Measurements from ENCODE around the gene SLC4A11.

Gene SLC4A11

GRCh38 chr20:3276680-3277015, 37.7 kb upstream of the SLC4A11 start:
- H3K4me3 ChIP-seq (ENCODE audit: low read length): no peak overlapping the region
- peak; percentile 9 for DNase-seq (ENCODE audit: low read depth)
- peak; percentile 20; the same call in 1 of the 2 replicates for TF ChIP-seq CTCF (conservative IDR thresholded peaks at IDR 0.05; ENCODE audit: low read length)

DNA sequence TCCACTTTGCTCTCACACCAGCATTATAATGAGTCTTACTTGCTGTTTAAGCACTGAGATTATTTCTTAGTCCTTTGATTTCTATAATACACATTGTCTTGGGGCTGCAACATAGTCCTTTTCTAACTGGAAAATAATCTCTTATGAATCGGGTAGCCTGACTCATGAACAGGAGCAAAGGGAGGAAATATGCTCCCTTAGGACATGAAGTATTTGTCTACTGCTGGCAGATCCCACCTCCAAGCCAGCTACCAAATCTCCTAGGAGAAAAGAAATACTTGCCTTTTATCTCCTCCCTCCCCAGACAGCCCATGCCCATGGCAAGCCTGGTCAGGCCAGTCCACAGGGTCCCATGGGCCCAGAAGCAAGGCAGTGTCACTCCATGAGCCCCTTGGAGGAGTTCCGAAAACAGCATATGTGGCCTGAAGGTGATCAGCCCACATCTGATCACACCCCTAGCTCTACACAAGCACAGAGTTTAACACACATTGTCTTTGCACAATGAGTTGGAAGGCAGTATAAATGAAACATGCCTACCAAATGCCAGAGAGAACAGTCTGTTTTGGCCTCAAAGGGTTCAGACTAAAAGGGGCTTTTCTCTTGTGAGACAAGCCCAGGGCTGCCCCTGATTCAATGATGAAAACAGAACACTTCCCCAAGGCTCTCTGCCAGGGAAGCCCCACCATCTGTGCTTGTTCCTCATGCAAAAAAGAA, 37.1 kb upstream of the SLC4A11 start:
- H3K4me3 ChIP-seq (ENCODE audit: low read length): no peak overlapping the region
- no peak for TF ChIP-seq CTCF (conservative IDR thresholded peaks at IDR 0.05; ENCODE audit: low read length)
- DNase-seq (ENCODE audit: low read depth): peak; percentile 1

- TF ChIP-seq CTCF (conservative IDR thresholded peaks at IDR 0.05; ENCODE audit: low read length): no peak
Observed at GRCh38 chr20:3275064-3275935, 36.3 kb upstream of the SLC4A11 start.

GRCh38 chr20:3273371-3273770, 34.4 kb upstream of the SLC4A11 start:
- no peak for TF ChIP-seq CTCF (conservative IDR thresholded peaks at IDR 0.05; ENCODE audit: low read length)
- no peak overlapping the region for H3K4me3 ChIP-seq (ENCODE audit: low read length)
- DNase-seq (ENCODE audit: low read depth): no peak

More at GRCh38 chr20:3275064-3275935, 36.3 kb upstream of the SLC4A11 start:
- DNase-seq (ENCODE audit: low read depth): no peak
- no peak overlapping the region for H3K4me3 ChIP-seq (ENCODE audit: low read length)

- TF ChIP-seq CTCF (conservative IDR thresholded peaks at IDR 0.05; ENCODE audit: low read length): no peak
- H3K4me3 ChIP-seq (ENCODE audit: low read length): no peak overlapping the region
- DNase-seq (ENCODE audit: low read depth): no peak
Observed at GRCh38 chr20:3270051-3270450, 31.1 kb upstream of the SLC4A11 start.

- no peak overlapping the region for H3K4me3 ChIP-seq (ENCODE audit: low read length)
- TF ChIP-seq CTCF (conservative IDR thresholded peaks at IDR 0.05; ENCODE audit: low read length): no peak
- no peak for DNase-seq (ENCODE audit: low read depth)
Observed at GRCh38 chr20:3262566-3262965, 23.6 kb upstream of the SLC4A11 start.

GRCh38 chr20:3258429-3258828, 19.4 kb upstream of the SLC4A11 start:
- DNase-seq (ENCODE audit: low read depth): no peak
- TF ChIP-seq CTCF (conservative IDR thresholded peaks at IDR 0.05; ENCODE audit: low read length): no peak
- H3K4me3 ChIP-seq (ENCODE audit: low read length): no peak overlapping the region

Data from AG10803 (cell line).